ENCODE data around the gene LAPTM5. TPM values are rescaled to one million over a fixed set of nuclear protein-coding genes. Genes with fewer than 3 reads are reported as not detected.

LAPTM5 gene
- total and polyA plus RNA-seq, 4 donors, result 18.0 to 46.2 (median 28.1) TPM

DNA sequence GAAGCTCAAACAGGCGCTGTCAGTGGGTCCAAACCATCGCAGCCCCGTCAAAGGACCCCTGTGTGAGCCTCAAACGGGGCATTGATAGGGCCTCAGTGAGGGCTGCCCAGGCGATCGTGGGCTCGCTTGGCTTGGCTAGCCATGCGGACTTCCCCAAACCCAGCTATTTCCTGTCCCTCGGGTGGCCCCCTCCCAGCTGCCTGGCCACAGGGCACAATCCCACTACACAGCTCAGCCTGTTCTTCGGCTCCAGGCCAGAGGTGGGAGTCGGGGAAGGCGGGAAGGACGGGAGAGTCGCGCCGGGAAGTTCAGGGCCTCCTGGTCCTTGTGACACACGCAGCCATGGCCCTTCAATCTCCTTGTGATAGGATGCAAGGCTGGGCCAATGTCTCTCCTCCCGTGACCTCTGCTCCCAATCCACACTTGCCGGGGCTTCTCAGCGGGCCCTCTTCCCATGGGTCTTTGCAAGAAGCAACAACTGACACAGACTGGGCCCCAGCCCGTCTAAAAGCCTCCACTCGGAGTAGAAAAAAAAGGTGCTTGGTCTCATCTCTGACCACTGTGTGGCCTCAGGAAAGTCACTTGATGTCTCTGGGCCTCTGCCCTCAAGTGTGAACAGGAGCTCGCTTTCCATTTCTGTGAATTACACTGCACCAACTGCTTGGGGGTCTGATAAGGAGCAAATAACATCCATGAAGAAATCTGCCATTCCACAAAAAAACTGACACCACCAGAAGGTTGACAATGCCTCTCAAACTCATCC, 27.0 kb downstream of the LAPTM5 start:
- H3K36me3 ChIP-seq (ENCODE audit: control insufficient read depth in 4 of 4, insufficient read depth in 3 of 4, low read depth in 1 of 4, low read length in 3 of 4), result peaks cover 1 to 9% (median 4%) of the 10 kb centered on the region in 4 donors
- no peak for TF ChIP-seq HNF4G (IDR thresholded peaks at IDR 0.05)
- no peak for TF ChIP-seq CTCF (IDR thresholded peaks at IDR 0.05; ENCODE audit: low read depth, low read length, missing input control)
- TF ChIP-seq TAF1 (conservative IDR thresholded peaks at IDR 0.05), result no peak
- TF ChIP-seq FOXA1 (IDR thresholded peaks at IDR 0.05), result no peak
- no peak for TF ChIP-seq REST (IDR thresholded peaks at IDR 0.05)
- no peak for TF ChIP-seq RXRA (IDR thresholded peaks at IDR 0.05)
- WGBS, result 71% methylated on average over 23 of the region's 23 CpGs
- no peaks in the 10 kb centered on the region for H3K4me1 ChIP-seq (ENCODE audit: control insufficient read depth in 4 of 4, insufficient read depth in 4 of 4, low read length in 3 of 4)
- no peak for DNase-seq (ENCODE audit: low spot score)
- no peaks in the 10 kb centered on the region for H3K9me3 ChIP-seq (ENCODE audit: control insufficient read depth in 4 of 4, low read length in 3 of 4)
- no peak overlapping the region for H3K4me3 ChIP-seq (ENCODE audit: low read depth in 1 of 3, low read length in 3 of 3)
- H3K9ac ChIP-seq (ENCODE audit: low read depth in 1 of 2, low read length in 2 of 2), result no peak overlapping the region
- no peaks in the 10 kb centered on the region for H3K27me3 ChIP-seq (ENCODE audit: control insufficient read depth in 4 of 4, insufficient read depth in 4 of 4, low read length in 3 of 4)
- H3K27ac ChIP-seq (ENCODE audit: low read depth in 1 of 2, low read length in 2 of 2), result no peak overlapping the region

DNA sequence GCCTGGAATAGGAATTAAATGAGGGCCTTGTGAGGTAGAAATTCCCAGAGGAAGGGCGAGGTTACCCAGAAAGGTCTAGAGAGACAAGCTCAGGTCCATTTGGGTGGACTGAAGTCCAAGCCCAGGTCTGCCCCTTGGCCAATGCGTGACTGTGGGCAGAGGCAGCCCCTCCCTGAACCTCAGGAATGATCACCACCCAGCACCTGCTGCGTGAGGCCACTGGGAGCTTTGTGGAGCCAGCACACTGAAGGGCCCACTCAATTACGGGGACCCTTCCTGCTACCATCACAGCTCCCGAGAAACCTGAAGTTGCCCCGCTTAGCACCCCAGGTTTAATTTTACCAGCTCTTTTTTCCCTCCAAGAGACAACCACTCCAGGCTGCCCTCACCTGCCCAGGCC, 27.7 kb downstream of the LAPTM5 start:
- Histone ChIP-seq H3K9me3 (ENCODE audit: control insufficient read depth in 4 of 4, low read length in 3 of 4) (no peaks in the 10 kb centered on the region), H3K27me3 (ENCODE audit: control insufficient read depth in 4 of 4, insufficient read depth in 4 of 4, low read length in 3 of 4) (no peaks in the 10 kb centered on the region), H3K4me3 (ENCODE audit: low read depth in 1 of 3, low read length in 3 of 3) (no peak overlapping the region), H3K36me3 (ENCODE audit: control insufficient read depth in 4 of 4, insufficient read depth in 3 of 4, low read depth in 1 of 4, low read length in 3 of 4) (peaks cover 1 to 12% (median 4%) of the 10 kb centered on the region in 4 donors), H3K9ac (ENCODE audit: low read depth in 1 of 2, low read length in 2 of 2) (no peak overlapping the region), H3K27ac (ENCODE audit: low read depth in 1 of 2, low read length in 2 of 2) (no peak overlapping the region), H3K4me1 (ENCODE audit: control insufficient read depth in 4 of 4, insufficient read depth in 4 of 4, low read length in 3 of 4) (no peaks in the 10 kb centered on the region)
- no peak for TF ChIP-seq YY1 (IDR thresholded peaks at IDR 0.05)
- TF ChIP-seq, protein P1, sequence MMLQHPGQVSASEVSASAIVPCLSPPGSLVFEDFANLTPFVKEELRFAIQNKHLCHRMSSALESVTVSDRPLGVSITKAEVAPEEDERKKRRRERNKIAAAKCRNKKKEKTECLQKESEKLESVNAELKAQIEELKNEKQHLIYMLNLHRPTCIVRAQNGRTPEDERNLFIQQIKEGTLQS (IDR thresholded peaks at IDR 0.05), result no peak
- no peak for TF ChIP-seq SP1 (IDR thresholded peaks at IDR 0.05)
- no peak for TF ChIP-seq TAF1 (conservative IDR thresholded peaks at IDR 0.05)
- TF ChIP-seq EGR1 (IDR thresholded peaks at IDR 0.05; ENCODE audit: low read depth in 2 of 2), result no peak
- TF ChIP-seq JUND (IDR thresholded peaks at IDR 0.05), result no peak
- TF ChIP-seq HNF4G (IDR thresholded peaks at IDR 0.05), result no peak
- no peak for TF ChIP-seq RAD21 (IDR thresholded peaks at IDR 0.05)
- TF ChIP-seq GABPA (IDR thresholded peaks at IDR 0.05 in 1 of 2, conservative IDR thresholded peaks at IDR 0.05 in 1 of 2), result no peak
- no peak for TF ChIP-seq RXRA (IDR thresholded peaks at IDR 0.05)
- TF ChIP-seq NR2F2 (IDR thresholded peaks at IDR 0.05), result no peak
- no peak for TF ChIP-seq REST (IDR thresholded peaks at IDR 0.05)
- TF ChIP-seq CTCF (IDR thresholded peaks at IDR 0.05; ENCODE audit: low read depth, low read length, missing input control), result no peak
- no peak for TF ChIP-seq HNF4A (conservative IDR thresholded peaks at IDR 0.05)
- no peak for TF ChIP-seq FOXA2 (IDR thresholded peaks at IDR 0.05)
- TF ChIP-seq MAX (IDR thresholded peaks at IDR 0.05), result no peak
- no peak for DNase-seq (ENCODE audit: low spot score)
- 85% methylated on average over 6 of the region's 6 CpGs for WGBS
